Duodenal mucosa (tissue), 2 donors: Measurements from ENCODE around the gene AP2B1.

Experiments used
- H3K27ac ChIP-seq: one replicate; pipeline ENCODE4 v1.7.0; 2013; ENCODE audit warnings: low read depth, low read length
- H3K27me3 ChIP-seq, 2 donors: one replicate each; pipeline ENCODE4 v1.7.0; 2013; ENCODE audit warnings: low read length in 2 of 2, control low read depth in 1 of 2; ENCODE audit not compliant: insufficient read depth in 2 of 2, control insufficient read depth in 1 of 2
- H3K36me3 ChIP-seq, 2 donors: one replicate each; pipeline ENCODE4 v1.7.0; 2013; ENCODE audit warnings: low read length in 2 of 2, control low read depth in 1 of 2; ENCODE audit not compliant: insufficient read depth in 2 of 2, control insufficient read depth in 1 of 2
- H3K4me1 ChIP-seq, 2 donors: one replicate each; pipeline ENCODE4 v1.7.0; 2013; ENCODE audit warnings: low read length in 2 of 2, control low read depth in 1 of 2; ENCODE audit not compliant: insufficient read depth in 2 of 2, control insufficient read depth in 1 of 2
- H3K4me3 ChIP-seq, 2 donors: one replicate each; pipeline ENCODE4 v1.7.0; 2013; ENCODE audit warnings: low read length in 2 of 2, low read depth in 1 of 2
- H3K9ac ChIP-seq, 2 donors: one replicate each; pipeline ENCODE4 v1.7.0; 2013; ENCODE audit warnings: low read length in 2 of 2, low read depth in 1 of 2
- H3K9me3 ChIP-seq, 2 donors: one replicate each; pipeline ENCODE4 v1.7.0; 2013; ENCODE audit warnings: low read length in 2 of 2, control low read depth in 1 of 2; ENCODE audit not compliant: control insufficient read depth in 1 of 2

AP2B1 gene

GRCh38 chr17:35568561-35568960 lies 18.6 kb upstream of the AP2B1 start:
- no peaks in the 10 kb centered on the region for H3K27me3 ChIP-seq
- peaks cover 0 to 4% of the 10 kb centered on the region in 2 donors for H3K36me3 ChIP-seq

GRCh38 chr17:35569405-35569804 lies 17.7 kb upstream of the AP2B1 start:
- peak overlapping the region; percentile 93 to 95 for H3K4me3 ChIP-seq
- no peaks in the 10 kb centered on the region for H3K9me3 ChIP-seq
- H3K36me3 ChIP-seq = peaks cover 0 to 4% of the 10 kb centered on the region in 2 donors
- H3K9ac ChIP-seq = no peak overlapping the region
- H3K4me1 ChIP-seq = peaks cover 4 to 23% of the 10 kb centered on the region in 2 donors
- no peak overlapping the region for H3K27ac ChIP-seq
- H3K27me3 ChIP-seq = no peaks in the 10 kb centered on the region

More at GRCh38 chr17:35568561-35568960, 18.6 kb upstream of the AP2B1 start:
- Histone ChIP-seq H3K27ac (peak overlapping the region; percentile 55), H3K4me3 (peak overlapping the region; percentile 93 to 95), H3K9me3 (no peaks in the 10 kb centered on the region), H3K4me1 (peaks cover 4 to 23% of the 10 kb centered on the region in 2 donors), H3K9ac (peak overlapping the region; percentile 79 to 82)

DNA sequence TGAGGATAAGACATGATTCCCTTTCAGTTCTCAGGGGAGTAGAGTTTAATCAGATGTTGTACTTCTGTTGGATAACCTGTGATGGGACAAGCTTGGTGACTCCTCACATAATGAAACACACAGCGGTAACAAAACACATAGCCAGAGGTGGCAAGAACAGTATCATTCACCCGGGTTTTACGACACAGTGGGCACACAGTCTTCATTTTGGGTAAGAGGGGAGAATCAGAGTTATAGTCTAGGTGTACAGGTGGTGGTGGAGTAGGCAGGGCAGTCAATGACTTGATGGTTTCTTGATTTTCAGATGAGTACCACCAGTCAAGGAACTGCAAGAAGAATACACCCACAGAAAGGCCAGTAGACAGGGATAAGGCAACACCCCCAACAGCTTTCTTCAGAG lies 11.4 kb upstream of the AP2B1 start:
- Histone ChIP-seq H3K27me3 (no peaks in the 10 kb centered on the region), H3K36me3 (peaks cover 0 to 16% of the 10 kb centered on the region in 2 donors), H3K9me3 (no peaks in the 10 kb centered on the region), H3K9ac (no peak overlapping the region), H3K4me1 (peaks cover 19 to 20% of the 10 kb centered on the region in 2 donors), H3K4me3 (no peak overlapping the region), H3K27ac (no peak overlapping the region)

DNA sequence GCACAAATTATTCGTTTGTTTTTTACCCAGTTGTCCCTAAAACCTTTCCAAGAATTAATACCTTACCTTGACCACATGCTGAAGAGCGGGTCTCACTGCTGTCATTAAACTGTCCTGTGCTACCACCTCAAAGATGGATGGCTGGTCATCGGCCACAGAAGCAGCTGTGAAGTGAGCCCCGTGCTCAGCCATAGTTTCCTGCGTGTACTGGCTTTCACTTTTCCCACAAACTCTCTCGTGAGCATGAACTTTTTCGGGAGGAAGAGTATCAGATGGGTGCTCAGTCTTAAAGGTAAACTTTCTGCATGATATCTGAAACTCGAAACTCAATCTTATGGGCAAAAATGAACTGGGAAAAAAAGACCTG lies 9.3 kb upstream of the AP2B1 start:
- Histone ChIP-seq H3K9me3 (no peaks in the 10 kb centered on the region), H3K27ac (peak overlapping the region; percentile 81), H3K4me3 (peak overlapping the region; percentile 90 to 96), H3K9ac (peak overlapping the region; percentile 94 to 95), H3K4me1 (peaks cover 19 to 20% of the 10 kb centered on the region in 2 donors), H3K36me3 (peaks cover 0 to 12% of the 10 kb centered on the region in 2 donors), H3K27me3 (no peaks in the 10 kb centered on the region)

DNA sequence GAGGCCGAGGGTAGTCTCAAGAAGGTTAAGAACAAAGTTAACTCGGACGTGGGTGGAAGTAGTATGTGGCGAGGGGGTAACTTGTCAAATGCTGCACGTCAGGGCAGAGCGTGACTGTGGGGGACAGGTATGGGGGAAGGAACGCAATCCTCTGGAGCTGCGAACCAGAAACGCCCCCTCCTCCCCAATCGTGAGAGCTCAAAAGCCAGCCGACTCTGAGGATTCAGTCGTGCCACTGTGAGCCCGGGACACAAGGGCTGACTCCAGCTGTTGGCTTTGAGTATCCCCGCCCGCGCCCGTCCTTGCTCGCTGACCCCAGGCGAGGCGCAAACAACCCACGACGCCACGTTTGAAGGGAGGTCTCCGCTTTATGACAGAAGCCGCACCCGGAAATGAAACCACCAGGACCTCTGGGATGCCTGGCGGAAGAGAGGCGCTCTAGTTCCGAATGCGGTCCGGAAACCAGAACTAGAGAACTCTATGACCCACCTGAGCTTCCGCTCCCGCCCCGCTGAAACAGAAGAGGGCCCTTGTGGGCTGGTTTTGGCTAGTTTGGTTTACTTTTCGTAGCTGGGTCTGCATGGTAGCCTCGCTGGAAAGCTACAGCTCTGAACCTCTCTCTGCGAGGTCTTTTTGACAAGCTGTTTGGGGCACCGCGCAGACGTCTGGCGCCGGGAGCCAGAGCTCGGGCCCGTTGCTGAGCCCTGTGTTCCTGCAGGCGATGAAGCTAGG lies 8.8 kb upstream of the AP2B1 start, which contains the start of gene PEX12:
Gene PEX12 (minus strand): TSS at position 375 of the 732 bp plus-strand sequence. CDS start 550 bp downstream, outside the sequence.
- H3K4me1 ChIP-seq = peaks cover 19 to 20% of the 10 kb centered on the region in 2 donors
- peak within 1 kb of the TSS; percentile 81 for H3K27ac ChIP-seq
- H3K4me3 ChIP-seq = peak within 1 kb of the TSS; percentile 90 to 96
- H3K9me3 ChIP-seq = no peaks in the 10 kb centered on the region
- H3K27me3 ChIP-seq = no peaks in the 10 kb centered on the region
- peak within 1 kb of the TSS; percentile 94 to 95 for H3K9ac ChIP-seq
- H3K36me3 ChIP-seq = peaks cover 0 to 12% of the 10 kb centered on the region in 2 donors

- Histone ChIP-seq H3K36me3 (peaks cover 0 to 12% of the 10 kb centered on the region in 2 donors), H3K27me3 (no peaks in the 10 kb centered on the region)
Measured at GRCh38 chr17:35578929-35579432, 8.1 kb upstream of the AP2B1 start.

DNA sequence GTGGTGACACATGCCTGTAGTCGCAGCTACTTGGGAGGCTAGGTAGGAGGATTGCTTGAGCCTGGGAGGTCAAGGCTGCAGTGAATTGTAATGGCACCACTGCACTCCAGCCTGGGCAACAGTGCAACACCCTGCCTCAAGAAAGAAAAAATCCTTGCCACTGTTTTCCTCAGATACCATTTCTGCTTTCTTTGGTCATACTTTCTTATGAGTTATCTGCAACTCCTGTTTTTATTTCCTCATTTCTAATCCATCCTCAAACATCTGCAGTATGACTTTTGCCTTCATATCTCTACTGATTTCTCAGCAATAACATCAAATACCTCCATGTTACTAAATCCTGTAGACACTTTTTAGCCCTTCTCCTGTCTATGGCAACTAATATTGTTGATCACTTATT lies 3.1 kb upstream of the AP2B1 start:
- Histone ChIP-seq H3K9ac (no peak overlapping the region), H3K4me1 (peaks cover 12 to 14% of the 10 kb centered on the region in 2 donors), H3K27ac (no peak overlapping the region), H3K27me3 (no peaks in the 10 kb centered on the region), H3K4me3 (no peak overlapping the region), H3K36me3 (no peaks in the 10 kb centered on the region), H3K9me3 (no peaks in the 10 kb centered on the region)

More at GRCh38 chr17:35578929-35579432, 8.1 kb upstream of the AP2B1 start:
- Histone ChIP-seq H3K4me1 (peaks cover 19 to 20% of the 10 kb centered on the region in 2 donors), H3K4me3 (peak overlapping the region; percentile 90 to 96), H3K27ac (peak overlapping the region; percentile 75), H3K9me3 (no peaks in the 10 kb centered on the region), H3K9ac (peak overlapping the region; percentile 94 to 95)

- H3K4me1 ChIP-seq = peaks cover 12 to 16% of the 10 kb centered on the region in 2 donors
- no peaks in the 10 kb centered on the region for H3K27me3 ChIP-seq
- H3K27ac ChIP-seq = peak overlapping the region; percentile 74
- H3K9me3 ChIP-seq = no peaks in the 10 kb centered on the region
- H3K4me3 ChIP-seq = peak overlapping the region; percentile 92 to 100
- H3K9ac ChIP-seq = peak overlapping the region; percentile 92 to 100
- no peaks in the 10 kb centered on the region for H3K36me3 ChIP-seq
Measured at GRCh38 chr17:35586569-35587073, 501 bp upstream of the AP2B1 start.

DNA sequence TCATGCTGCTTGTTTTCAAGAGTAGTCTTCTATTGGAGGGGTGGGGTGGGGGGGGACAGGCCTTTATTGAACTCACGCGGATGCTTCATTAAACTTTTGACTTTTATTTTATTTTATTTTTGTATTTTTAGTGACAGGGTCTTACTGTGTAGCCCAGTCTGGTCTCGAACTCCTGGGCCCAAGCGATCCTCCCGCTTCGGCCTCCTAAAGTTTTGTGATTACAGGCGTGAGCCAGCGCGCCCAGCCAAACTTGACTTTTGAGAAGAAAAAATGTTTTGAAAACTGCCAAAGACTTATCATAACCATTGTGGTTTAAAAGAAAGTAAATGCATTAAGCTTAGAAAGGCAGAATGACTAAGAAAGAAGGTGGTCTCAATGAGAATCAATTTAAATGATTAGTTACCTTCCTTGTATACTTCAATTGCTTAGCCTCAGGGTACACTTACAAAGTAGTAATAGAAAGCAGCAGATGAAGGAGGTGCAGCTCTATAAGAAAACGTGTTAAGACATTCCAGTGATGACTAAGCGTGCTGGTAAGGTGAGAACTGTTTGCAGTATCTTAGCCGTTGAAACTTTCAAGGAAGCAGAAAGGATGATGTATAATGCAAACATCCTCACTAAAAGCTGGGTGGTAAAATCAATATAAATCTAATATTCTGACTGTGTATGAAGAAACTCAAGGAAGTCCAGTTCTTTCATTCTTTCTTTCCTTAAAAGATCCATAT lies 1.2 kb downstream of the AP2B1 start:
- no peaks in the 10 kb centered on the region for H3K9me3 ChIP-seq
- H3K9ac ChIP-seq = peak overlapping the region in 1 of 2 donors; percentile 92
- no peaks in the 10 kb centered on the region for H3K27me3 ChIP-seq
- no peak overlapping the region for H3K27ac ChIP-seq
- peaks cover 12 to 16% of the 10 kb centered on the region in 2 donors for H3K4me1 ChIP-seq
- H3K36me3 ChIP-seq = no peaks in the 10 kb centered on the region
- peak overlapping the region; percentile 92 to 100 for H3K4me3 ChIP-seq

DNA sequence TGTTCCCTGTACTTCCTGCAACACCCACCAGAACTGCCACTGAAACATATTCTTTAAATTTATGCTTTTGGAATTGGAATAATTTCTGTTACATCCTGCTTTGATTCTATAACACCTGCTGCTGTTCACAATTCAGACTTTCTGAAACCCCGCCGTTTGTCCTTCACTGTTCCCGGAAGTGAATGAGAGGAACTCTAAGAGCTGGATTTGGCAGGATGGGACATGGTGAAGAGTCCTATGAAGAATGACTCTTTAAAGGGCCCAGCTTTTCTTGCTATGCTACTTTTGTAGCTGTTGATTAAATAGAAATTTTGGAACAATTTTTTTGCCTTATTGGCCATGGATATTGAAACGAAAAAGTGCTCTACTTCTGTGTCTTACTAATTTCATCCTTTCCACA lies 8.9 kb downstream of the AP2B1 start:
- no peak overlapping the region for H3K4me3 ChIP-seq
- H3K27me3 ChIP-seq = no peaks in the 10 kb centered on the region
- H3K4me1 ChIP-seq = peaks cover 0 to 4% of the 10 kb centered on the region in 2 donors
- no peak overlapping the region for H3K27ac ChIP-seq
- H3K9ac ChIP-seq = no peak overlapping the region
- H3K9me3 ChIP-seq = no peaks in the 10 kb centered on the region
- peaks cover 15 to 56% of the 10 kb centered on the region in 2 donors for H3K36me3 ChIP-seq
